PFSK-1 (cell line): Measurements from ENCODE around the gene CPAMD8.

ENCODE experiments used
- FOXP2 ChIP-seq: optimal IDR thresholded peaks from 2 replicates; pipeline ENCODE3; 2011; ENCODE audit warnings: borderline replicate concordance, control low read depth, inconsistent platforms; ENCODE audit not compliant: insufficient read depth; ENCODE audit errors: extremely low read length, extremely low read depth
- POLR2AphosphoS5 ChIP-seq: IDR thresholded peaks from 2 replicates; pipeline ENCODE4 v1.6.1; 2012; ENCODE audit warnings: low read depth, mild to moderate bottlenecking, control low read depth, low read length, moderate library complexity
- REST ChIP-seq, 2 experiments: IDR thresholded peaks; 2 replicates each; pipeline versions ENCODE4 v1.6.1 to v1.8.0; 2011 to 2012; ENCODE audit warnings: low read depth in 2 of 2, low read length in 2 of 2, control low read depth in 1 of 2, inconsistent platforms in 1 of 2, mild to moderate bottlenecking in 1 of 2, moderate library complexity in 1 of 2; ENCODE audit not compliant: insufficient read depth in 1 of 2
- SIN3A ChIP-seq: IDR thresholded peaks from 2 replicates; pipeline ENCODE4 v1.6.1; 2012; ENCODE audit warnings: mild to moderate bottlenecking, low read length, moderate library complexity, borderline replicate concordance; ENCODE audit not compliant: insufficient read depth
- TAF1 ChIP-seq: IDR thresholded peaks from 2 replicates; pipeline ENCODE4 v1.6.1; 2012; ENCODE audit warnings: low read length, control low read depth, borderline replicate concordance; ENCODE audit not compliant: insufficient read depth

Gene CPAMD8

GRCh38 chr19:17073869-17074633, 47.4 kb upstream of the CPAMD8 start:
- TF ChIP-seq TAF1 (no peak), POLR2AphosphoS5 (no peak), REST (IDR thresholded peaks at IDR 0.05; ENCODE audit: insufficient read depth in 1 of 2, low read depth in 2 of 2, low read length in 2 of 2) (no peak), SIN3A (no peak), FOXP2 (no peak)

GRCh38 chr19:17070912-17071311, 44.3 kb upstream of the CPAMD8 start:
- TF ChIP-seq FOXP2, result no peak
- no peak for TF ChIP-seq SIN3A
- no peak for TF ChIP-seq TAF1
- no peak for TF ChIP-seq POLR2AphosphoS5

DNA sequence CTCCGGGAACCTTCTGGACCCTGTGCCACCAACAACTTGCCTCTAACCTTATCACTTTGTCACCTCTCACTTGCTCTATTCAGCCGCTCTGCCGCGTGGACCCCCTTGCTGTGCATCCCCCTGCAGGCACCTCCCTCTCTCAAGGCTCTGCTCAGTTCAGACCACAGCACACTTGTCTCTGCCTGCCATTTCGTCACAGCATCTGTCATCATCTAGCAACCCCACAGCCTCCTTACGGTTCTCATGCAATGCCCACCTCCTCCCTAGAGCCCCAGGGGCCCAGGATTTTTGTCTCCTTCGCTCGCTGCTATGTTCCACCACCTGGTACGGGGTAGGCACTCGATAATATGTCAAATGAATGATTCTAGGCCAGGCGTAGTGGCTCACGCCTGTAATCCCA, 43.8 kb upstream of the CPAMD8 start:
- TF ChIP-seq FOXP2 (no peak), POLR2AphosphoS5 (no peak), SIN3A (no peak), TAF1 (no peak), REST (IDR thresholded peaks at IDR 0.05; ENCODE audit: insufficient read depth in 1 of 2, low read depth in 2 of 2, low read length in 2 of 2) (no peak)

- no peak for TF ChIP-seq SIN3A
- TF ChIP-seq TAF1, result no peak
These were observed 42.6 kb upstream of the CPAMD8 start for GRCh38 chr19:17069193-17069592.

GRCh38 chr19:17063428-17063827, 36.8 kb upstream of the CPAMD8 start:
- TF ChIP-seq FOXP2 (no peak), TAF1 (no peak), SIN3A (no peak), POLR2AphosphoS5 (no peak), REST (IDR thresholded peaks at IDR 0.05; ENCODE audit: insufficient read depth in 1 of 2, low read depth in 2 of 2, low read length in 2 of 2) (no peak)

- no peak for TF ChIP-seq FOXP2
- no peak for TF ChIP-seq SIN3A
- TF ChIP-seq TAF1, result no peak
- TF ChIP-seq REST (IDR thresholded peaks at IDR 0.05; ENCODE audit: insufficient read depth in 1 of 2, low read depth in 2 of 2, low read length in 2 of 2), result no peak
- TF ChIP-seq POLR2AphosphoS5, result no peak
These were observed 35.1 kb upstream of the CPAMD8 start for GRCh38 chr19:17061691-17062090.
